Astrocyte (in vitro differentiated cells and primary cell): ENCODE data around the gene DNAAF1. TPM values are rescaled to one million over a fixed set of nuclear protein-coding genes. Genes with fewer than 3 reads are reported as not detected.
"Not testable (repeated sequence)": the region's sequence is repeated elsewhere in the genome, so short reads cannot be mapped to it uniquely, and the experiment has no call there.

Experiments used
- DNase-seq: peaks from one replicate; pipeline ENCODE4 v3.0.0-alpha.2; 2010; ENCODE audit warnings: low read depth
- FAIRE-seq: peaks from 2 replicates; lab custom pipeline; 2011; peaks lifted over from hg19 to GRCh38; lab: Jason Lieb, UNC
- H2AFZ ChIP-seq: 2 replicates; pipeline ENCODE4 v1.6.0; 2012; ENCODE audit warnings: low read depth, low read length, inconsistent platforms
- H3K27ac ChIP-seq: 2 replicates; pipeline ENCODE4 v1.5.1; 2011; ENCODE audit warnings: low read depth, low read length, inconsistent platforms
- H3K27me3 ChIP-seq: 2 replicates; pipeline ENCODE4 v1.6.0; 2011; ENCODE audit warnings: low read length, inconsistent platforms; ENCODE audit not compliant: insufficient read depth
- H3K36me3 ChIP-seq: 2 replicates; pipeline ENCODE4 v1.5.1; 2011; ENCODE audit warnings: low read length, inconsistent platforms; ENCODE audit not compliant: insufficient read depth
- H3K4me1 ChIP-seq: 2 replicates; pipeline ENCODE4 v1.5.1; 2011; ENCODE audit warnings: low read length, inconsistent platforms; ENCODE audit not compliant: insufficient read depth
- H3K4me2 ChIP-seq: 2 replicates; pipeline ENCODE4 v1.6.0; 2012; ENCODE audit warnings: low read length, inconsistent platforms
- H3K4me3 ChIP-seq: 2 replicates; pipeline ENCODE4 v1.5.1; 2011; ENCODE audit warnings: low read depth, mild to moderate bottlenecking, low read length, inconsistent platforms; ENCODE audit not compliant: insufficient read depth
- H3K79me2 ChIP-seq: 2 replicates; pipeline ENCODE4 v1.6.0; 2012; ENCODE audit warnings: mild to moderate bottlenecking, low read length, inconsistent platforms; ENCODE audit not compliant: insufficient read depth
- H3K9ac ChIP-seq: 2 replicates; pipeline ENCODE4 v1.6.0; 2012; ENCODE audit warnings: mild to moderate bottlenecking, low read length, inconsistent platforms
- H3K9me3 ChIP-seq: 2 replicates; pipeline ENCODE4 v1.5.1; 2012; ENCODE audit warnings: low read depth, mild to moderate bottlenecking, low read length, inconsistent platforms; ENCODE audit not compliant: insufficient read depth
- H4K20me1 ChIP-seq: 2 replicates; pipeline ENCODE4 v1.6.0; 2012; ENCODE audit warnings: low read length, inconsistent platforms; ENCODE audit not compliant: insufficient read depth
- H3K27ac Mint-ChIP-seq: one replicate; pipeline ENCODE4 v1.8.0; 2021; ENCODE audit warnings: mild to moderate bottlenecking, mixed read lengths; ENCODE audit not compliant: unreplicated experiment
- H3K27me3 Mint-ChIP-seq: one replicate; pipeline ENCODE4 v1.8.0; 2021; ENCODE audit warnings: low read depth, mixed read lengths; ENCODE audit not compliant: unreplicated experiment
- H3K36me3 Mint-ChIP-seq: one replicate; pipeline ENCODE4 v1.8.0; 2021; ENCODE audit warnings: low read depth, mixed read lengths; ENCODE audit not compliant: unreplicated experiment
- H3K4me1 Mint-ChIP-seq: one replicate; pipeline ENCODE4 v1.8.0; 2021; ENCODE audit warnings: low read depth, mixed read lengths; ENCODE audit not compliant: unreplicated experiment
- H3K4me3 Mint-ChIP-seq: one replicate; pipeline ENCODE4 v1.8.0; 2021; ENCODE audit warnings: mild to moderate bottlenecking, moderate library complexity, mixed read lengths; ENCODE audit not compliant: unreplicated experiment
- H3K9me3 Mint-ChIP-seq: one replicate; pipeline ENCODE4 v1.8.0; 2021; ENCODE audit warnings: mild to moderate bottlenecking, mixed read lengths; ENCODE audit not compliant: unreplicated experiment
- CTCF ChIP-seq: IDR thresholded peaks from 2 replicates; pipeline ENCODE4 v1.5.1; 2011; ENCODE audit warnings: low read depth, mild to moderate bottlenecking, inconsistent platforms, low read length, moderate library complexity; ENCODE audit not compliant: insufficient read depth
- EZH2 ChIP-seq: IDR thresholded peaks from 2 replicates; pipeline ENCODE4 v1.6.1; 2012; ENCODE audit warnings: mild to moderate bottlenecking, low read length, inconsistent platforms; ENCODE audit not compliant: insufficient read depth
- total RNA-seq: library from RNA; stranded (reverse); gene quantifications from 2 replicates; pipeline ENCODE4 v1.2.1, GENCODE V29; 2021

DNAAF1 gene
- total RNA-seq, 1 donor from 2014 or later: 0.30 TPM

DNA sequence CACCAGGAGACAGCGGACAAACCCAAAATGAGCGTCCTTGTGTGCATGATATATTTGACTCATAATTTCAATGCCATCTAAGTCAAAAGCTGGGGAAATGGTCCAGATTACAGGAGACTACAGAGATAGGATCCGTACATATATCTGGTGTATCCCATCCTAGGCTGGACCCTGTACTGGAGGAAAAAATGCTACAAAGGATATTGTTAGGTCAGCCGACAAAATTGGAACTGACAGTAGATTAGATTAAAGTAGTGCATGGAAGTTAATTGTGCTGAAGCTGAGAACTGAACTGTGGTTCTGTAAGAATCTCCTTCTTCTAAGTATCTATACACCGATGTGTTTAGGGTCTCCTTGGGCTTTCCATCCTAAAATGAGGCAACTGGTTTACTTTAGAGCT is 70.4 kb downstream of the DNAAF1 start:
- H3K27me3 ChIP-seq: peaks cover 5% of the 10 kb centered on the region
- no peak overlapping the region for H3K4me3 Mint-ChIP-seq
- no peaks in the 10 kb centered on the region for H3K36me3 Mint-ChIP-seq
- peaks cover under 1% of the 10 kb centered on the region for H3K4me1 ChIP-seq
- H3K9me3 Mint-ChIP-seq: no peaks in the 10 kb centered on the region
- no peaks in the 10 kb centered on the region for H3K36me3 ChIP-seq
- no peaks in the 10 kb centered on the region for H4K20me1 ChIP-seq
- no peak overlapping the region for H3K9ac ChIP-seq
- no peak overlapping the region for H3K27ac Mint-ChIP-seq
- H3K4me1 Mint-ChIP-seq: peaks cover 6% of the 10 kb centered on the region
- DNase-seq: no peak
- peaks cover 22% of the 10 kb centered on the region for H3K27me3 Mint-ChIP-seq
- H2AFZ ChIP-seq: no peak overlapping the region
- H3K4me3 ChIP-seq: no peak overlapping the region
- no peak for FAIRE-seq
- no peaks in the 10 kb centered on the region for H3K9me3 ChIP-seq
- no peak overlapping the region for H3K27ac ChIP-seq
- H3K79me2 ChIP-seq: no peaks in the 10 kb centered on the region
- TF ChIP-seq CTCF: no peak
- TF ChIP-seq EZH2: no peak
- no peak overlapping the region for H3K4me2 ChIP-seq

DNA sequence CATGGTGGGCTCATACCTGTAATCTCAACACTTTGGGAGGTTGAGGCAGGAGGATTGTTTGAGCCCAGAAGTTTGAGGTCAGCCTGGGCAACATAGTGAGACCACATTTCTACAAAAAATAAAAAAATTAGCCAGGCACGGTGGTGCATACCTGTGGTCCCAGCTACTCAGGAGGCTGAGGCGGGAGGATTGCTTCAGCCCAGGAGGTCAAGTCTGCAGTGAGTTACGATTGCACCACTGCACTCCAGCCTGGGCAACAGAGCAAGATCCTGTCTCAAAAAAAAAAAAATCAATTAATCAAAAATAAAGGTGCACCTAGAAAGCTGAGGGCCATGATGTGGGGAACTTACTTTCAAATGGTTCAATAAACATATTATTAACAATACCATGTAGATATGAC is 71.0 kb downstream of the DNAAF1 start:
- not testable (repeated sequence) for H3K9me3 Mint-ChIP-seq, H4K20me1 ChIP-seq, H3K27ac Mint-ChIP-seq, H3K4me1 ChIP-seq, H3K9ac ChIP-seq, DNase-seq, H2AFZ ChIP-seq, H3K4me3 ChIP-seq, H3K4me3 Mint-ChIP-seq, H3K4me2 ChIP-seq, H3K79me2 ChIP-seq, H3K27me3 ChIP-seq, H3K9me3 ChIP-seq, H3K27ac ChIP-seq, H3K36me3 Mint-ChIP-seq, H3K36me3 ChIP-seq, FAIRE-seq
- Mint-ChIP-seq H3K27me3 (peaks cover 21% of the 10 kb centered on the region), H3K4me1 (peaks cover 12% of the 10 kb centered on the region)

- H3K27ac Mint-ChIP-seq: peak overlapping the region; percentile 18
- FAIRE-seq (no peak), DNase-seq (peak; percentile 25)
- H3K27me3 Mint-ChIP-seq: peaks cover 9% of the 10 kb centered on the region
- Histone ChIP-seq H3K4me3 (no peak overlapping the region), H2AFZ (no peak overlapping the region), H3K9me3 (peaks cover 4% of the 10 kb centered on the region), H3K27me3 (peaks cover 5% of the 10 kb centered on the region), H3K36me3 (no peaks in the 10 kb centered on the region), H4K20me1 (no peaks in the 10 kb centered on the region), H3K79me2 (no peaks in the 10 kb centered on the region), H3K9ac (no peak overlapping the region), H3K27ac (no peak overlapping the region), H3K4me2 (no peak overlapping the region), H3K4me1 (peaks cover 9% of the 10 kb centered on the region)
- peaks cover 15% of the 10 kb centered on the region for H3K4me1 Mint-ChIP-seq
- TF ChIP-seq EZH2 (no peak), CTCF (no peak)
- H3K9me3 Mint-ChIP-seq: no peaks in the 10 kb centered on the region
- H3K36me3 Mint-ChIP-seq: no peaks in the 10 kb centered on the region
- H3K4me3 Mint-ChIP-seq: peak overlapping the region; percentile 41
Measured at GRCh38 chr16:84218176-84218823, 73.2 kb downstream of the DNAAF1 start.
